Immature natural killer cell (primary cell): ENCODE results near the gene SESN1. TPM values are rescaled to one million over a fixed set of nuclear protein-coding genes. Genes with fewer than 3 reads are reported as not detected.
"Not testable (repeated sequence)": the region's sequence is repeated elsewhere in the genome, so short reads cannot be mapped to it uniquely, and the experiment has no call there.

Source experiments
- DNase-seq, 3 donors: peaks; one replicate each; pipeline ENCODE4 v3.0.0; 2022; ENCODE audit warnings: mixed read lengths in 1 of 3
- H3K27ac Mint-ChIP-seq, 6 donors: one replicate each; pipeline ENCODE4 v1.8.0; 2020; ENCODE audit warnings: mixed read lengths in 6 of 6, mild to moderate bottlenecking in 5 of 6, inconsistent platforms in 4 of 6, moderate library complexity in 3 of 6
- H3K27me3 Mint-ChIP-seq, 3 donors: one replicate each; pipeline ENCODE4 v1.8.0; 2020 to 2021; ENCODE audit warnings: low read depth in 3 of 3, mild to moderate bottlenecking in 3 of 3, mixed read lengths in 3 of 3, moderate library complexity in 3 of 3, inconsistent platforms in 1 of 3
- H3K36me3 Mint-ChIP-seq, 3 donors: one replicate each; pipeline ENCODE4 v1.8.0; 2020; ENCODE audit warnings: mixed read lengths in 3 of 3, inconsistent platforms in 2 of 3, mild to moderate bottlenecking in 2 of 3
- H3K4me1 Mint-ChIP-seq, 2 donors: one replicate each; pipeline ENCODE4 v1.8.0; 2020; ENCODE audit warnings: inconsistent platforms in 2 of 2, mild to moderate bottlenecking in 2 of 2, mixed read lengths in 2 of 2, moderate library complexity in 1 of 2
- H3K4me3 Mint-ChIP-seq, 5 donors: one replicate each; pipeline ENCODE4 v1.8.0; 2020; ENCODE audit warnings: mild to moderate bottlenecking in 5 of 5, mixed read lengths in 5 of 5, inconsistent platforms in 3 of 5, moderate library complexity in 3 of 5
- H3K9me3 Mint-ChIP-seq, 6 donors: one replicate each; pipeline ENCODE4 v1.8.0; 2020; ENCODE audit warnings: mild to moderate bottlenecking in 6 of 6, mixed read lengths in 6 of 6, inconsistent platforms in 4 of 6, moderate library complexity in 3 of 6
- polyA plus RNA-seq, 3 donors: library from polyadenylated mRNA; unstranded; fragments of 300-500 nt; fragmentation: Illumina TruSeq; gene quantifications; one replicate each; pipeline ENCODE4 v1.2.3, GENCODE V29; 2021

Gene SESN1
- polyA plus RNA-seq = 10 to 100 TPM; 14.9 to 26.4 (median 20.9) TPM

GRCh38 chr6:109094416-109095035 is at the start of gene SESN1:
TSS of gene SESN1 (minus strand) at chr6:109094846. CDS start at chr6:109094073, 773 bp downstream.
- DNase-seq = peak; percentile 82 to 85 (median 84)
- Mint-ChIP-seq H3K4me1 (peaks cover 47 to 72% of the 10 kb centered on the region in 2 donors), H3K9me3 (no peaks in the 10 kb centered on the region), H3K27ac (peak within 1 kb of the TSS; percentile 94 to 99 (median 99)), H3K4me3 (peak within 1 kb of the TSS; percentile 94 to 97 (median 97)), H3K27me3 (peaks cover 6 to 14% (median 10%) of the 10 kb centered on the region in 3 donors), H3K36me3 (peaks cover 0 to 3% (median 0%) of the 10 kb centered on the region in 3 donors)

- Mint-ChIP-seq H3K27me3 (no peaks in the 10 kb centered on the region), H3K4me3 (no peak overlapping the region), H3K9me3 (no peaks in the 10 kb centered on the region), H3K27ac (no peak overlapping the region), H3K4me1 (no peaks in the 10 kb centered on the region), H3K36me3 (peaks cover 3 to 21% (median 11%) of the 10 kb centered on the region in 3 donors)
- DNase-seq = no peak
Observed at GRCh38 chr6:109143191-109143590, 48.5 kb upstream of the SESN1 start.

- not testable (repeated sequence) for H3K4me1 Mint-ChIP-seq, H3K9me3 Mint-ChIP-seq, DNase-seq, H3K27me3 Mint-ChIP-seq, H3K27ac Mint-ChIP-seq, H3K4me3 Mint-ChIP-seq
- H3K36me3 Mint-ChIP-seq = peaks cover 3 to 16% (median 4%) of the 10 kb centered on the region in 3 donors
Observed at GRCh38 chr6:109142067-109142466, 47.4 kb upstream of the SESN1 start.

GRCh38 chr6:109139109-109139508 is 44.5 kb upstream of the SESN1 start:
- H3K27me3 Mint-ChIP-seq = no peaks in the 10 kb centered on the region
- no peak for DNase-seq
- H3K27ac Mint-ChIP-seq = no peak overlapping the region
- H3K9me3 Mint-ChIP-seq = peaks cover 0 to 2% (median 0%) of the 10 kb centered on the region in 6 donors
- H3K4me1 Mint-ChIP-seq = no peaks in the 10 kb centered on the region
- no peak overlapping the region for H3K4me3 Mint-ChIP-seq
- peaks cover 3 to 16% (median 4%) of the 10 kb centered on the region in 3 donors for H3K36me3 Mint-ChIP-seq

- not testable (repeated sequence) for DNase-seq, H3K27ac Mint-ChIP-seq, H3K27me3 Mint-ChIP-seq, H3K4me1 Mint-ChIP-seq, H3K9me3 Mint-ChIP-seq, H3K4me3 Mint-ChIP-seq
- H3K36me3 Mint-ChIP-seq = peaks cover 8 to 17% (median 9%) of the 10 kb centered on the region in 3 donors
Observed at GRCh38 chr6:109136530-109136929, 41.9 kb upstream of the SESN1 start.

- H3K27me3 Mint-ChIP-seq, H3K4me3 Mint-ChIP-seq, H3K4me1 Mint-ChIP-seq, H3K9me3 Mint-ChIP-seq, DNase-seq, H3K27ac Mint-ChIP-seq: not testable (repeated sequence)
- H3K36me3 Mint-ChIP-seq = peaks cover 8 to 14% (median 9%) of the 10 kb centered on the region in 3 donors
Observed at GRCh38 chr6:109136039-109136438, 41.4 kb upstream of the SESN1 start.

- not testable (repeated sequence) for H3K27ac Mint-ChIP-seq, H3K27me3 Mint-ChIP-seq, H3K9me3 Mint-ChIP-seq, DNase-seq, H3K4me1 Mint-ChIP-seq, H3K4me3 Mint-ChIP-seq
- H3K36me3 Mint-ChIP-seq = peaks cover 8 to 12% (median 9%) of the 10 kb centered on the region in 3 donors
Observed at GRCh38 chr6:109135600-109135999, 41.0 kb upstream of the SESN1 start.

GRCh38 chr6:109130065-109130464 is 35.4 kb upstream of the SESN1 start:
- no peak overlapping the region for H3K27ac Mint-ChIP-seq
- H3K9me3 Mint-ChIP-seq = peaks cover 0 to 1% (median 0%) of the 10 kb centered on the region in 6 donors
- no peak overlapping the region for H3K4me3 Mint-ChIP-seq
- DNase-seq = no peak
- no peaks in the 10 kb centered on the region for H3K4me1 Mint-ChIP-seq
- H3K36me3 Mint-ChIP-seq = peaks cover 9 to 19% (median 12%) of the 10 kb centered on the region in 3 donors
- H3K27me3 Mint-ChIP-seq = no peaks in the 10 kb centered on the region

- Mint-ChIP-seq H3K27ac (no peak overlapping the region), H3K4me1 (peaks cover 5 to 11% of the 10 kb centered on the region in 2 donors), H3K36me3 (peaks cover 0 to 7% (median 4%) of the 10 kb centered on the region in 3 donors), H3K27me3 (no peaks in the 10 kb centered on the region), H3K9me3 (no peaks in the 10 kb centered on the region), H3K4me3 (no peak overlapping the region)
- no peak for DNase-seq
Observed at GRCh38 chr6:109125504-109125903, 30.9 kb upstream of the SESN1 start.

- no peak overlapping the region for H3K4me3 Mint-ChIP-seq
- DNase-seq = no peak
- H3K27ac Mint-ChIP-seq = no peak overlapping the region
- H3K27me3 Mint-ChIP-seq = no peaks in the 10 kb centered on the region
- H3K36me3 Mint-ChIP-seq = peaks cover 0 to 4% (median 0%) of the 10 kb centered on the region in 3 donors
- H3K4me1 Mint-ChIP-seq = peaks cover 12 to 17% of the 10 kb centered on the region in 2 donors
- H3K9me3 Mint-ChIP-seq = no peaks in the 10 kb centered on the region
Observed at GRCh38 chr6:109124219-109124618, 29.6 kb upstream of the SESN1 start.

GRCh38 chr6:109121411-109121810 is 26.8 kb upstream of the SESN1 start:
- Mint-ChIP-seq H3K36me3 (no peaks in the 10 kb centered on the region), H3K9me3 (no peaks in the 10 kb centered on the region), H3K27ac (no peak overlapping the region), H3K4me1 (peaks cover 12 to 17% of the 10 kb centered on the region in 2 donors), H3K4me3 (no peak overlapping the region), H3K27me3 (no peaks in the 10 kb centered on the region)
- no peak for DNase-seq

GRCh38 chr6:109118871-109119354 is 24.3 kb upstream of the SESN1 start:
- Mint-ChIP-seq H3K9me3 (no peaks in the 10 kb centered on the region), H3K4me3 (no peak overlapping the region)
- no peak for DNase-seq

GRCh38 chr6:109118337-109118736 is 23.7 kb upstream of the SESN1 start:
- Mint-ChIP-seq H3K27ac (no peak overlapping the region), H3K4me1 (peaks cover 12 to 17% of the 10 kb centered on the region in 2 donors), H3K27me3 (no peaks in the 10 kb centered on the region), H3K4me3 (no peak overlapping the region), H3K9me3 (no peaks in the 10 kb centered on the region), H3K36me3 (no peaks in the 10 kb centered on the region)
- DNase-seq = no peak

More at GRCh38 chr6:109118871-109119354, 24.3 kb upstream of the SESN1 start:
- no peaks in the 10 kb centered on the region for H3K36me3 Mint-ChIP-seq
- H3K4me1 Mint-ChIP-seq = peaks cover 12 to 17% of the 10 kb centered on the region in 2 donors
- H3K27ac Mint-ChIP-seq = peak overlapping the region in 1 of 6 donors; percentile 60
- H3K27me3 Mint-ChIP-seq = no peaks in the 10 kb centered on the region

GRCh38 chr6:109117346-109118035 is 22.8 kb upstream of the SESN1 start:
- Mint-ChIP-seq H3K4me3 (no peak overlapping the region), H3K27me3 (peaks cover 0 to 2% (median 0%) of the 10 kb centered on the region in 3 donors), H3K9me3 (no peaks in the 10 kb centered on the region), H3K36me3 (no peaks in the 10 kb centered on the region), H3K4me1 (peaks cover 12 to 17% of the 10 kb centered on the region in 2 donors), H3K27ac (no peak overlapping the region)
- no peak for DNase-seq
